DND-41 (cell line): ENCODE data around the gene TUBA3E.
"Not testable (repeated sequence)": the region's sequence is repeated elsewhere in the genome, so short reads cannot be mapped to it uniquely, and the experiment has no call there.

Source experiments
- ATAC-seq: fragments of 200-7000 bp; cut with Tn5 transposase; 3 replicates; pipeline ENCODE4 v1.9.1; 2021; ENCODE audit warnings: low read depth; ENCODE audit not compliant: insufficient read depth
- DNase-seq: peaks from one replicate; pipeline ENCODE4 v3.0.0-alpha.2; 2020
- H2AFZ ChIP-seq: 2 replicates; pipeline ENCODE4 v1.6.0; 2012; ENCODE audit warnings: low read depth, low read length
- H3K27ac ChIP-seq: 2 replicates; pipeline ENCODE4 v1.5.1; 2012; ENCODE audit warnings: low read length, inconsistent platforms
- H3K27me3 ChIP-seq: fragments of 200-600 bp; sonication (generic); 2 replicates; pipeline ENCODE4 v1.6.0; 2012; ENCODE audit warnings: low read length, mild to moderate bottlenecking, inconsistent platforms; ENCODE audit not compliant: insufficient read depth, poor library complexity
- H3K36me3 ChIP-seq: 2 replicates; pipeline ENCODE4 v1.5.1; 2012; ENCODE audit warnings: low read length, inconsistent platforms; ENCODE audit not compliant: insufficient read depth
- H3K4me1 ChIP-seq: 2 replicates; pipeline ENCODE4 v1.5.1; 2012; ENCODE audit warnings: mild to moderate bottlenecking, low read length; ENCODE audit not compliant: insufficient read depth
- H3K4me2 ChIP-seq: 2 replicates; pipeline ENCODE4 v1.6.0; 2012; ENCODE audit warnings: mild to moderate bottlenecking, moderate library complexity, low read length, inconsistent platforms; ENCODE audit not compliant: insufficient read depth
- H3K4me3 ChIP-seq, 2 experiments: fragments of 200-600 bp in 1 of 2; shearing (Covaris generic) in 1 of 2; 2 replicates each; pipeline ENCODE4 v1.5.1; 2012 to 2016; ENCODE audit warnings: inconsistent platforms in 2 of 2, low read length in 2 of 2, mild to moderate bottlenecking in 2 of 2, low read depth in 1 of 2, moderate library complexity in 1 of 2
- H3K79me2 ChIP-seq: 2 replicates; pipeline ENCODE4 v1.6.0; 2012; ENCODE audit warnings: low read length, inconsistent platforms; ENCODE audit not compliant: insufficient read depth
- H3K9ac ChIP-seq: 2 replicates; pipeline ENCODE4 v1.6.0; 2012; ENCODE audit warnings: low read depth, mild to moderate bottlenecking, inconsistent platforms, low read length, moderate library complexity
- H3K9me3 ChIP-seq: 2 replicates; pipeline ENCODE4 v1.5.1; 2012; ENCODE audit warnings: low read length, moderate library complexity, mild to moderate bottlenecking, inconsistent platforms; ENCODE audit not compliant: insufficient read depth, severe bottlenecking
- H4K20me1 ChIP-seq: 2 replicates; pipeline ENCODE4 v1.6.0; 2012; ENCODE audit warnings: low read length; ENCODE audit not compliant: insufficient read depth
- CTCF ChIP-seq: IDR thresholded peaks from 2 replicates; pipeline ENCODE4 v1.5.1; 2012; ENCODE audit warnings: borderline replicate concordance, low read length, moderate library complexity, mild to moderate bottlenecking; ENCODE audit not compliant: poor library complexity, severe bottlenecking; ENCODE audit errors: extremely low read depth
- EZH2 ChIP-seq: IDR thresholded peaks from 3 replicates; pipeline ENCODE4 v1.6.1; 2012; ENCODE audit warnings: borderline replicate concordance, low read depth, mild to moderate bottlenecking, moderate library complexity, low read length, inconsistent platforms; ENCODE audit not compliant: severe bottlenecking

The TUBA3E gene

GRCh38 chr2:130185436-130185835 lies 12.8 kb downstream of the TUBA3E start:
- peaks cover 21% of the 10 kb centered on the region for H3K4me1 ChIP-seq
- H3K27me3 ChIP-seq: no peaks in the 10 kb centered on the region
- no peak for ATAC-seq
- peaks cover 48% of the 10 kb centered on the region for H4K20me1 ChIP-seq
- no peak overlapping the region for H2AFZ ChIP-seq
- no peak overlapping the region for H3K4me2 ChIP-seq
- TF ChIP-seq EZH2 (no peak), CTCF (no peak)
- peaks cover 51% of the 10 kb centered on the region for H3K36me3 ChIP-seq
- peaks cover 59% of the 10 kb centered on the region for H3K79me2 ChIP-seq
- H3K9ac ChIP-seq: no peak overlapping the region
- H3K27ac ChIP-seq: no peak overlapping the region
- no peak overlapping the region for H3K4me3 ChIP-seq
- H3K9me3 ChIP-seq: no peaks in the 10 kb centered on the region
- DNase-seq: no peak

- Histone ChIP-seq H3K79me2 (peaks cover 76% of the 10 kb centered on the region), H2AFZ (no peak overlapping the region), H3K27me3 (no peaks in the 10 kb centered on the region), H3K27ac (peak overlapping the region; percentile 79), H3K4me2 (peak overlapping the region; percentile 89), H3K36me3 (peaks cover 49% of the 10 kb centered on the region), H3K4me1 (peaks cover 38% of the 10 kb centered on the region), H3K4me3 (peak overlapping the region; percentile 36 to 94; a peak in 3 of 4 replicates), H4K20me1 (peaks cover 49% of the 10 kb centered on the region), H3K9ac (peak overlapping the region; percentile 87), H3K9me3 (no peaks in the 10 kb centered on the region)
- DNase-seq (no peak), ATAC-seq (no peak)
- TF ChIP-seq CTCF: no peak
- TF ChIP-seq EZH2: no peak
These were observed 14.5 kb downstream of the TUBA3E start for GRCh38 chr2:130183512-130184373.

- not testable (repeated sequence) for H3K9me3 ChIP-seq, H3K27me3 ChIP-seq
- H4K20me1 ChIP-seq: peaks cover 52% of the 10 kb centered on the region
- H3K4me2 ChIP-seq: peak overlapping the region; percentile 89
- peak overlapping the region; percentile 87 for H3K9ac ChIP-seq
- peak overlapping the region; percentile 36 to 94; a peak in 3 of 4 replicates for H3K4me3 ChIP-seq
- H3K36me3 ChIP-seq: peaks cover 46% of the 10 kb centered on the region
- peak overlapping the region; percentile 23; the same call in 1 of the 2 replicates for H2AFZ ChIP-seq
- ATAC-seq (peak; percentile 10), DNase-seq (peak; percentile 33)
- H3K79me2 ChIP-seq: peaks cover 83% of the 10 kb centered on the region
- H3K4me1 ChIP-seq: peaks cover 44% of the 10 kb centered on the region
- H3K27ac ChIP-seq: peak overlapping the region; percentile 79
These were observed 15.3 kb downstream of the TUBA3E start for GRCh38 chr2:130182826-130183511.
